AML-193 (cell line): ENCODE measurements around the gene UNC5CL.
"Not testable (repeated sequence)": the region's sequence is repeated elsewhere in the genome, so short reads cannot be mapped to it uniquely, and the experiment has no call there.

ENCODE experiments used
- DNase-seq, 2 experiments: peaks; one replicate each; lab custom pipeline; 2025; lab: John Stamatoyannopoulos, UW

UNC5CL gene

DNA sequence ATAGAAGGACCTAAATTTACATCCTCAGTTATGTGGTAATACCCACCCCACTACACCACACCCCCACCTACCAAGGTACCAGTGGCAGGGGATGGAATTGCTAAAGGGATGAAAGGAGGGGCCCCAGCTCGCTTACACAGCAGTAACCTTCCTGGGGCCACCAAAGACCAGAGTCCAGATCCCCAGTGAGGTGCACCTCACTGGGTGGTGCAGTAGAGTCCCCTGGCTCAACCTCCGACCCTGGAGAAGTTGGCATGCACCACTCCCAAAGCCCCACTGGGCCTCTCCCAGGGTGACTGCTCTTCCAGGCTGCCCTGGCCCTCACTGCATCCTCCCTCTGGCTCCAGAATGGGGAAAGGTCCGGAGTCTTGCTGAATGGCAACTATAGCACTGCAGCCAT is 816 bp downstream of the UNC5CL start:
- no peak for DNase-seq

DNA sequence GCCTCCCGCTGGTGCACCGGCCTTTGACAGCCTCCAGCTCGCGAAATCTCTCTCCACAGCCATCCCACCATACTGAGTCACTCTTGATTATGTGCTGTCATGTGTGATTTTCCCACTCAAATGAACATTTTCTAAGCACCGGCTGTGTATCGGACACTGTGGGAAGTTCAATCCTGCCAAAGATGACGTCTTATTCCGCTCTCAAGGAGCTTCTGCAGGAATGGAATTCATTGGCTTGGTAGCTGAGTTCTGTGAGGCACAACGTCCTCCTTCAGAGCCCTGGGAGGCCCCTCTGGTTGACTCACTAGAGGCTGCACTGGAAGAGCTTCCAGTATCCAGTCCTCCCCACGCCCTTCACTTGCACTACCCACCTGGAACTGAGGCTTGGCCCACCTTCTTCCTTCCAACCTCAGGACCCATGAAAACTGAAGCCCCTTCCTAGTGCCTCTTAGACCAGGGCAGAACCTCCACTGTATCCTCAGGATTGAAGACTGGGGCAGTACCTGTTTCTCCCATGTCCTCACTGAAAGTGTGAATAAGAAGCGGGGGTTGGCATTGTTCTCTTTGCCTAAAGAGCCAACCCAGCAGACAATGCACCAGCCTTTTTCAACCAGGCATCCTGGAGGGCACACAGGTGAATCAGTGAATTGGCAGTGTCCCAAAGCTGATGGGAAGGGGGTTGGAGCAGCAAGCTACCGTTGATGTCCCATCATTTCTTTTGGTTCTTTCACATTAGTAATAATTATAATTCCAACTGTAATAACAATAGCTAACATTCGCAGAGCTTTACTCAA is 1.7 kb downstream of the UNC5CL start:
- no peak for DNase-seq

DNA sequence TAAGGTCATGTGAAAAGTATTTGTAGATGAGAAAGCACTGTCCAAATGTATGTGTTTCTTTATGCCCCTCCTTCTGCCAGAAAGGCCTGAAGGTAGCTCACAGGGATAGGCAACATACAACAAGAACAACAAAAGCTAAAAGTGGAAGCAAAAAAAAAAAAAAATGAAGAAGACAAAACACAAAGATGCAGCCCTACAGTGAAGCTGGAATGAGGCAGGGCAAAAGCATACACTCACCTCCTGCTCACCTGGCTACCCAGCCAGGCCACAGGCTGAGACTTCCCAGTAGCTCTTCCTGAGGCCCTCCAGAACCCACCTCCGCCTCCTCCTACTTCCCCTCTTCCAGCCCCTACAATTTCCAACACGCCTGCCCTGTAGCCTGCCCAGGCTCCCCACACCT is 2.4 kb downstream of the UNC5CL start:
- DNase-seq: no peak

DNA sequence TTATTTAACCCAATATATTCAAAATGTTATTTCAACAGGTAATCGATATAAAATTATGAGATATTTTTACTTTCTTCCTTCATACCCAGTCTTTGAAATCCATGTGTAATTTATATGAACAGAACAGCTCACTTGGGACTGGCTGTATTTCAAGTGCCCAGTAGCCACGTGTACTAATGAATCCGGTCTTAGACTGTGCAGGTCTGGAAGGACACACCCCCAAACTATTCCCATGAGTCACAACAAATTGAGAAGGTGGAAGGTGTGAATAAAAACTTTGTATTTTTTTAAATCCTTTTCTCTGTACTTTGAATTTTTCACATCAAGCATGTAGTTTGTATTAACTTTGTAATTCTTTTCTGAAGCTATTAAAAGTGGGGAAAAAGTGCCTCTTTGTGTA is 2.8 kb downstream of the UNC5CL start:
- no peak for DNase-seq

DNA sequence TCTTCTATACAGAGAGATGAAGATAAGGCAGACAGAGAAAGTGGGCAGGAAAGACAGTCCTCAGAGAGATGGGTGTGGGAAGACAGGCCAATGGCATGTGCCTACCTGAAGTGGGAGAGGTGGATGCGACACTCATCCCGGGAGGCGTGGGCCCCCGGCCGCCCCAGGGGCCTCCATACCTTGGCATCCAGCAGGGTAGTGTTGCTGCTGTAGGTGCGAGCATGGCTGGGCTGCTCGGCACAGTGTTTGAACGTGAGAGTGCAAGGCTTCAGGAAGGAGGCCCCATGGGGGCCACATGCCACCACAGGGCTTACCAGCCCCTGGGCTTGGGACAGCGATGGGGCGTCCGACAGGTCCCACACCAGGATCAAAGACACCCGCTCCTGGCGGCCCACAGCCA is 5.2 kb downstream of the UNC5CL start:
- no peak for DNase-seq

DNA sequence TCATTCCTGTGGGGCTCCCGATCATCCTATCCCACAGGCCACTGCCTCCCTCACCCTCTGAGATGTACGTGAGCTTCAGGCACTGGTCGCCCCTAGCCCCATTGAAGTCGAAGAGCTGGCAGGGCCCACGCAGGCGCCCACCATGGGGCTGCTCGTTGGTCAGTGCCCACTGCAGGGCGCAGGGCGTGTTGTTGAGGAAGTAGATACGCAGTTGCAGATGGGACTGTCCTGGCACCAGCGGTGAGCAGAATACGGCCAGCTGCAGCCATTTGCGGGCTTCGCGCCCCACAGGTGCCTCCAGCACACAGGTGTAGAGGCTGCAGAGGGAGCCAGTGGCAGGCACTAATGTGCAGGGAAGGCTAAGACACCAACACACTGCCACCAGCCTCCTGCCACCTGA is 6.2 kb downstream of the UNC5CL start:
- no peak for DNase-seq

DNA sequence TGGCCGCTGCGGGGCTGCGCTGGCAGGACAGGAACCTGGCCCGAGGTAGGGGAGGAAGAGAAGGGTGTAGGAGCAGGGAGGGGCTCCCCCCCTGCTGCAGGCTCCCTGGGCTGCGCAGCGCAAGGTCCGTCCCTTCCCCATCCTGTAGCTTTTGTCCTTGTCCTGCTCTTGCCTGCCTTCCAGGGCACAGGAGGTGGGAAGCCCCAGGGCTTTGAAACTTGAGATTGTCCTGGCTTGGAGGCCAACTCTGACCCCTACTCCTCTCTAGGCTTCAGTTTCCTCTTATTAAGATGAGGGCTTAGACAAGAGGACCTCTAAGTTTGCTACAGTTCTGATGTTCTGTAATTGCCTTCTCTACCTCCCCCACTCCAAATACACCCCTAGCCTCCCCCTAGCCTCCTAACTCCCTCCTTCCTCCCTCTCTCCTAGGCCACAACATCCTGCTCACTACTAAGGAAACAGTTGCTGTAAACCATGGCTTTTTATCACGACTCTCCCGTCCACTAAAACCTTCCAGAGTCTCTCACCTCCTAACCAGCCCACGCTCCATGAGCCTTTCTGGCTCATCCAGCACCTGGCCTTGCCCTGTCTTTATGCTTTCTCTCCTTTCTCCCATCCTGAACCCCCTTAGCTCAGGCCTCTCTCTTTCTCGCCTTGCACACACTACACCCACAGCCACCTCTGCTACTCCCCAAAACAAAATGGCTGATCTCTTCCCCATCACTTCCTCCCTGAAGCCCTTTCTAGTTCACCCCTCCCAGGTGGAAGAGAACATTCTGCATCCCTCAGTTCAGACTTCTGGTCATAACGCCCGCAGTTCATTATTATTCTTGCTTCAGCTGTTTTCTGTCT is 10.2 kb downstream of the UNC5CL start:
- peak; percentile 58 to 69 for DNase-seq

DNA sequence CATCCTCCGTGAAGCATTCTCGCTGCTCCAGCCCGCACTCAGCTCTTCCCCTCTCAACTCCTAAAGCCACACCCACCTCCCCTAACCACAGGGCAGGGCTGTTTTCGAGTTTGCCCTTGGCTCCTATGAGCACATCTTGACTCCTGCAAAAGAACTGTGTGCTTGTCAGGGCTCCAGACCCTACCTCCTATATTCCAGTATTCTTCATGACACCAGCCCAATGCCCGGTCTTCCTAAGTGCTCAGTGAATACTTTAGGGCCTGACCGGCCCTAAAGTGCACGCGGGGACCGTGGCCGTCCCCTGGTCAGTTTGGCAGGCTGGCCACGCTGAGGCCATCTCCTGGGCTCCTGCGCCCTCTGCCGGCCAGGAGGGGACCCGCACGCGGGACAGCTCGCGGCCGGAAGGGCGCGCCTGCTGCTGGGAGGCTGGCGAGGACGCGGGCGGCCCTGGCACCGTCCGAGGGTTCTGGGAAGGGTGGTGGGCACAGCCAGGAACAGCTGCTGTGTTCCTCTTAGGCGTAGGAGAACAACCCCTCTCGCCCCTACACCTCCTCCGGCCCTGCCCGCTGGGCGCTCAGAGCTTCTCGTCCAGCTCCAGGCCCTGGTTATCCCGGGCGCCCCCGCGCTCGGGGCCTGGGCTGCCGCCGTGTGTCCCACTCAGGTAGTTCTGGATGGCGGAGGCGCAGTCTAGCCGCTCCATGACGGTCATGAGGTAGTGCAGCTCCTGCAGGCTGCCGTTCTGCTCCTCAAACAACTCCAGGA is 11.0 kb downstream of the UNC5CL start:
- peak; percentile 86 to 91 for DNase-seq

DNA sequence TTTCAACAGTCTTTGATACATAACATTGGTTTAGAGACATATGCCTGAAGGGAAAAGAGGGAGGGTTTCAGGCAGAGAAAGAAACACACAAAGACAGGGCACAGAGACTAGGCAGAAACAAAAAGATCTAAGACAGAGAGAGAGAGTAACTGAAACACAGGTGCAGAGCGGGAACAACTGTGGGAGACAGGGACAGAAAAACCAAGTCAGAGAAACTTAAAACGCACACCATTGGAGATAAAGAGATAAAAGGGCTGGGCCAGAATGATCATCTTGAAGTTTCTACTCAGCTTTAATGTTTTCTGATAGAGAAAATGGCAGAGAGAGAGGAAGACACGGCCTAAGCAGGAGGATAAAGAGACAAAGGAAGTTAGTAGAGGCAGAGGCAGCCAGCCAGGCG is 11.8 kb downstream of the UNC5CL start:
- peak in 1 of 2 experiments; percentile 59 for DNase-seq

DNA sequence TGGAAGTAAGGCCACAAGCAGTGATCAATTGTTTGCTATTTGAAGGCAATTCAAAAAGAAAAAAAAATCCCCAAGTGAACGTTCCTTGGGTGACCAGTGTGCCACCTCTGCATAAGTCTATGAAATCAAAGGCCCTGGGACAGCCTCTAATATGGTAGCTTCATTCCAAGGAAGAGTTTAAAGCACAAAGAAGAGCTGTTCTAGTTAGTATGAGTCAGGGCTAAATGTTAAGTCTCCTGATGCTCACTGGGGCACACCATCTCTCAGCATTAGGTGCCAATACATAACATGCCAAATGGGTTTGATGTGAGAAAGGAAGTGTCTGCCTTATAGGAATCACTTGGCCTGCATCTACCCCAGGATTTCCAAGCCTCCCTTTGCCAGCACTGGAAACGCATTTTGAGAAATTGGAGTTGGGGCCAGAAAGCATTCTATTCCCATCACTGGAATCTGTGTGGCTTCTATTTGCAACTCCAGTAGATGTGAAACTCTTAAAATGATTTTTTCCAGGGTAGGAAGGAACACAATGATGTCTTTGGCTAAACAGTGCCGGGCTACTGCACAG is 13.0 kb downstream of the UNC5CL start:
- DNase-seq: no peak

DNA sequence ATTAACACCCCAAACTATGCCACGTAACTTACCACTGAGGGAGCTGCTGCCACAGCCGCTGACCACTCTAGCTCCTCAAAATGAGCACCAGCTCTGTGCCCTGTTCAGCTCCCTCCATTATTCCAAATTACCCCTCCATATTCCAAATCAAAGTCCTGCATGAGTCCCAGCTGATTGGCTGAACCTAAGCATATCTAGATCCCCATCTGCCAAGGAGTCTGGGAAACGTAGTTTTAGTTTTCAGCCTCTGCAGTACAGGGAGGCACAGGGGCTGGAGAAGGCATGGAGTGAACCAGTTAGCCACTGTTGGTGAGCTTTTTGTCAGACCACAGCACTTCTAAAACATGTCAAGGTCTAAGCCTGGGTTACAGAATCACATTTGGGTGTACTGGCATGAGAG is 15.9 kb downstream of the UNC5CL start:
- DNase-seq: no peak

DNA sequence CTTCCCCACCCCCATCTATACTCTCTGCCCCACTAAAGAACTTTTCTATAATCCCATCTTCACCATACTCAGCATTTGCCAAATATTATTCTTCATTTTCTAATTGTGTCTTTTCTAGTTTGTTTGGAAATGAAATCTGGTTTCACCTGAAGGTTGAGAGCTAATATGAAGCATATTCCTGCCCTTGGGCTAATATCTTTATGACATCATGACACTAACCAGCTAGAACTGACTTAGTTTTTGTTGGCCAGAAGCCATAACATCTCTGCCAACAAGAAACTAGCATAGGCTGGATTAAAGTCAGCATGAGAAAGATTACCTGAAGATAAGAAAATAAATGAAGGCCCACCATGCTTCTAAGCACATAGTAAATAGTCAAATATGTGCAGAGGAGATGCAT is 16.7 kb downstream of the UNC5CL start:
- no peak for DNase-seq

DNA sequence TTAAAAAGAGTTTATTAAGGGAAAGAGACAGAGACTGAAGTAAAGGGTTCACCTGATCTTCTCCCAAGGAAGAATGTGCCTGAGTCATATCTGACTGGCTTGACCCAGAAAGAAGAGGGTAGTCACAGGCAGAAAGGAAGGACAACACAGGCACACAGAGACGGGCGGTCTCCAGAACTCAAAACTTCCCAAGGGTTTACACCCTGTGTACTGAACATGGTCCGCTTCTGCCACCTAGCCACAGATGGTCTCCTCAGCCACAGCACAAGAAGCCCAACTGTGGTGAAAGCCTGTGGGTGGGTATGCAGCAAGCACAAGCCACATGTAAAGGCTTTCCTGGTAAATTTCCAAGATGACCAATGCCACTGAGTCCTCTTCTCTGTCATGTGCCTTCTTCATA is 17.2 kb downstream of the UNC5CL start:
- no peak for DNase-seq

DNA sequence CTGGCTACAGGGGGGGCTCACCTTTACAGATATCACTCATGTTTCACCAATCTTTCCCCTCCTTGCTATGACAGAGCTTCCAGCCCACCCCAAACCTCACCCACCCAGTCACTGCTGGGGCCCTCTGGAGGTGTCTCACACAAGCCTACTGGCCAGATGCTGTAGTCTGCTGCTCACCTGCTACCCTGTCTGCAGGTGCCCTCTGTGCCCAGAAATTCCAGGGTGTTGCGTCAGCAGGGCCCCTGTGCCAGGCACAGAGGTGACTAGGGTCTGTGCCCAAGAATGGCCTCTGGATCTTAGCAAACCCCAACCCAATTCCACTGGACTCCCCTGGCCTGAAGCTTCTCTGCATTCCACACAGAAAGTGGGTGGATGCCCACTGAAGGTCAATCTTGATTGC is 21.4 kb downstream of the UNC5CL start:
- DNase-seq: no peak

DNA sequence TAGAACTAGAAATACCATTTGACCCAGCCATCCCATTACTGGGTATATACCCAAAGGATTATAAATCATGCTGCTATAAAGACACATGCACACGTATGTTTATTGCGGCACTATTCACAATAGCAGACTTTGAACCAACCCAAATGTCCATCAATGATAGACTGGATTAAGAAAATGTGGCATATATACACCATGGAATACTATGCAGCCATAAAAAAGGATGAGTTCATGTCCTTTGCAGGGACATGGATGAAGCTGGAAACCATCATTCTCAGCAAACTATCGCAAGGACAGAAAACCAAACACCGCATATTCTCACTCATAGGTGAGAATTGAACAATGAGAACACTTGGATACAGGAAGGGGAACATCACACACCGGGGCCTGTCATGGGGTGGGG is 23.2 kb downstream of the UNC5CL start:
- not testable (repeated sequence) for DNase-seq

DNA sequence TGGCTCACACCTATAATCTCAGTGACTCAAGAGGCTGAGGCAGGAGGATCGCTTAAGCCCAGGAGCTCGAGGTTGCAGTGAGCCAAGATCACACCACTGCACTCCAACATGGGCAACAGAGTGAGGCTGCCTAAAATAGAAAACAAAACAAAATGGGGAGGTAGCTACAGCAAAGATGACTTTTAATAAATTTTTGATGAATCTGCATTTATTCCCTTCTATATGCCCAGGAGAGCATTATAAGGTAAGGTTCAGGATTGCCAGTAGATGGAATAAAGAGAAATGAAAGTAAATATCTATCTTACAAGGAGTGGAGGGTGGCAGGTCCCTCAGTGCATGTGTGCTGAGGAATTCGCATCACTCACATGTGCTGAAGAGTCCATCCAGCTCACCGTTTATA is 24.2 kb downstream of the UNC5CL start:
- no peak for DNase-seq

DNA sequence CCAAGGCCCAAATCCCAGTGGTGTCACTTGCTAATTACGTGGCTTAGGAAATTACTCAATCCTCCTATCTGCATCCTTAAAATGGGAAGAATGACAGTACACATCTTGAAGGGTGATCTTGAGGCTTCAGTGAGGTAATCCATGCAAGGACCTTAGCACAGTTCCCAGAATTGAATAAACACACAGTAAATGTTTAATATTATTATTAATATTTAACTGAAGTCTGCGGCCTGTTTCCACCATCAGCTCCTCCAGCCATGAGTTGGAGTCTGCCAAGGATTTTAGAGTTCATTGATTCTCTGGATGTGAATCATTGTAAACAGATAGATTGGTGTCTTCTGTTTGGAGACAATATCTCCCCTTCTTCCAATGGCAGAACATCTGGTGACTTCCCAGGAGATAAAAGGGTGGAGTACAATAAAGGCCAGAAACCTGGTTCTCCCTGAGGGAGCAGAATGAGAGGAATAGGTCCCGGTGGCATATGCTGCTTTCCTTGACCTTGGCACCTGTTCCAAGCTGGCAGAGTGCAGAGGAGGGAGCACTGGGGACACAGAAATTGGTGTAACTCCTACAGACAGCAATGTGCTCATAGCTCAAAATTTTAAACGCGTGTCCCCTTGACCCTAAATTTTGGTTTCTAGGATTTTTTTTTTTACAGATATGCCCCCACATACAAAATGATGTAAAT is 25.4 kb downstream of the UNC5CL start:
- no peak for DNase-seq

DNA sequence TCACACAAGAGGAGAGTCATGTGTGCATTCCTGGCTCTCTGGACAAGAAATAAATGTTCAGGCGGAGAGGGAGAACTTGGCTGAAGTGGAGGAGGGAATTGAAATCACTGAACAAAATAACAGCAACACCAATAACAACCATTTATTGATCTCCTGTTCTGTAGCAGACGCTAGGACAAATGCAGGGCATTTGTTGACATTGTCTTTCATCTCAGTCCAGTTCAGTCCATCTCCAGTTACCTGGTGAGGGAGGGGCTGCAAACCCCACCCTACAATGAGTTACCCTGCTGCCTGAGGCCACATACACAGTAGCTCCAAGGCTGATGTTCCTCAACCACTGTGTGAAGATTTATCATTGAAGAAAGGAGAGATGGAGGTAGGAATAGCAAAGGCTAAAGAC is 27.3 kb downstream of the UNC5CL start:
- no peak for DNase-seq

DNA sequence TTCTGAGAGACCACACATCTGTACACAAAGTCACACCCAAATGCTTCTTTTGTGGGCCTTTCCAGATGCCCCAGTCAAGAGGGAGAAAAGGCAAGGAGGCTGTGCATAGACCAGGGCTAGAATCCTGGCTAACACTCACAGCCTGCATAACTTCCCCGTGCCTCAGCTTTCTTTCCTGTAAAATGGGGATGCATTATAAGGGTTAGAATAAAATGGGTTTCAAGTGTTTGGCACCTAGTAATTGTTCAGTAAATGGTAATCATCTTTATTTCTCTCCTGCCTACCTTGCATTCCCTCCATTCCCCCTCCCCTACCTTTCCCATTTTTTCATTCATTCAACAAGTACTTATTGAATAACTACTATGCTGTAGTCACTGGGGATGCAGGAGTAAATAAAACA is 29.4 kb downstream of the UNC5CL start:
- no peak for DNase-seq

DNA sequence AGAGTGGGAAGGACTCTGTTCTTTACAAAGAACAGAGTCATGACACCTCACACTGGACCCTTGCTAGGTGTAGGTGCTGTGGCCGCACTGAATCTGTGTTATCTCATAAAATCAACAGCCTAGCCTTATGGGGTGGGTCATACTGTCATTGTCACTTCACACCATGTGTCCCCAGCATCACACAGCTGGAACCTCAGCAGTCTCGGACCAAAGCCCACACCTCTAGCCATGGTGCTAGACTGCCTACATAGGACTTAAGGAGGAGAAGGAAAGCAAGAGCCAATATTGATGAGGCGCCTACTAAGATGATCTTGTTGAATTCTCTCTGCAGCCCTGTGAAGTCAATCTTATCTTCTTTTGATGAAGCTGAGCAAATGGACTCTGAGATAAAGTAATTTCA is 31.0 kb downstream of the UNC5CL start:
- DNase-seq: no peak

DNA sequence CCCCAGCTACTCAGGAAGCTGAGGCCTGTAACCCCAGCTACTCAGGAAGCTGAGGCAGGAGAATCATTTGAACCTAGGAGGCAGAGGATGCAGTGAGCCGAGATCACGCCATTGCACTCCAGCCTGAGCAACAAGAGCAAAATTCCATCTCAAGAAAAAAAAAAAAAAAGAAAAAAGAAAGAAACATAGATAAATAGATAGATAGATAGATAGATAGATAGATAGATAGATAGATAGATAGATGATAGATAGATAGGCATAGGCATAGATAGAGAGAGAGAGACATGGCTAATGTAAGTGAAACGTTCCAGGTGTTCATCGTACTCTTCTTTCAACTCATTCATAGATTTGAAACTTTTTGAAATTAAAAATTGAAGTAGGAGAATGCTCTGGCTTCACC is 32.0 kb downstream of the UNC5CL start:
- DNase-seq: not testable (repeated sequence)

DNA sequence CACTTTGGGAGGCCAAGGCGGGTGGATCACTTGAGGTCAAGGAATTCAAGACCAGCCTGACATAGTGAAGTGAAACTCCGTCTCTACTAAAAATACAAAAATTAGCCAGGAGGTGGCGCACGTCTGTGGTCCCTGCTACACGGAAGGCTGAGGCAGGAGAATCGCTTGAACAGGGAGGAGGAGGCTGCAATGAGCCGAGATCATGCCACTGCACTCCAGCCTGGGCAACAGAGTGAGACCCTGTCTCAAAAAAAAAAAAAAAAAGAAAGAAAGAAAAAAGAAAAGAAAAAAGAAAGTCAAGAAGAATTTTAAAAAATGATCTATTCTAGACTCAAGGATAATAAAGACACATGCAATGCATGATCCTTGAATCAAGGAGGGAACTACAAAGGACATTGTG is 32.8 kb downstream of the UNC5CL start:
- DNase-seq: peak; percentile 68 to 69
